Measurements from ENCODE around the gene NEUROD2. TPM values are rescaled to one million over a fixed set of nuclear protein-coding genes. Genes with fewer than 3 reads are reported as not detected.

NEUROD2 gene
- total RNA-seq, 1 donor from 2014 or later: not detected

DNA sequence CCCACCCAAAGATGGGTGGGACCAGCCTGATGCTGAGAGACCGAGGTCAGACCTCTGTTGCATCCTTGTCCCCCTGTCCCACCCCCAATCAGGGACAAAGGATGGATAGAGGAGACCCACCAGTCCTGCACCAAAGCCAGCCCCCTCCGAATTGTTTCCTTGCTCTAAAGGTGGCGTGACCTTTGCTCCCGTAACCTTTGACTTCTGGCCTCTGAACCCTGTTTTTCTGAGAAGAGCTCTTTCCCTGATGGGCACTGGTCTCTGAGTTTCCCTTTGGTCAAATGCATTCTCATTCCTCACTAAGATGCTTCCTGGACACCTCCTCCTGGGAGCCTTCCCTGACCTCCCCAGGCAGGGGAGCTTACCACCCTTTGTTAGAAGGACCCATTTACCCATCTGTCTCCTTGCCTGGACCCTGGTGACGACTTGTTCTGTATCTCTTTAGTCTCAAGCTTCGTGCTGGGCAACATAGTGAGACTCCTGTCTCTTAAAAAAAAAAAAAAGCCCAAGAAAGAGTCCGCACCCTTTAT, 5.3 kb upstream of the NEUROD2 start:
- no peak for DNase-seq
- TF ChIP-seq, protein P1, sequence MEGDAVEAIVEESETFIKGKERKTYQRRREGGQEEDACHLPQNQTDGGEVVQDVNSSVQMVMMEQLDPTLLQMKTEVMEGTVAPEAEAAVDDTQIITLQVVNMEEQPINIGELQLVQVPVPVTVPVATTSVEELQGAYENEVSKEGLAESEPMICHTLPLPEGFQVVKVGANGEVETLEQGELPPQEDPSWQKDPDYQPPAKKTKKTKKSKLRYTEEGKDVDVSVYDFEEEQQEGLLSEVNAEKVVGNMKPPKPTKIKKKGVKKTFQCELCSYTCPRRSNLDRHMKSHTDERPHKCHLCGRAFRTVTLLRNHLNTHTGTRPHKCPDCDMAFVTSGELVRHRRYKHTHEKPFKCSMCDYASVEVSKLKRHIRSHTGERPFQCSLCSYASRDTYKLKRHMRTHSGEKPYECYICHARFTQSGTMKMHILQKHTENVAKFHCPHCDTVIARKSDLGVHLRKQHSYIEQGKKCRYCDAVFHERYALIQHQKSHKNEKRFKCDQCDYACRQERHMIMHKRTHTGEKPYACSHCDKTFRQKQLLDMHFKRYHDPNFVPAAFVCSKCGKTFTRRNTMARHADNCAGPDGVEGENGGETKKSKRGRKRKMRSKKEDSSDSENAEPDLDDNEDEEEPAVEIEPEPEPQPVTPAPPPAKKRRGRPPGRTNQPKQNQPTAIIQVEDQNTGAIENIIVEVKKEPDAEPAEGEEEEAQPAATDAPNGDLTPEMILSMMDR (IDR thresholded peaks at IDR 0.05): no peak
- POLR2A ChIA-PET: interaction anchor here (0.6 kb wide), 1 partner anchor 201 kb away, joined by 3 read pairs; no protein-coding TSS in a partner anchor
- Mint-ChIP-seq H3K4me1 (peaks cover 10% of the 10 kb centered on the region), H3K4me3 (no peak overlapping the region), H3K27ac (no peak overlapping the region), H3K36me3 (ENCODE audit: low read depth) (no peaks in the 10 kb centered on the region), H3K27me3 (peaks cover 27% of the 10 kb centered on the region), H3K9me3 (no peaks in the 10 kb centered on the region)
- CTCF ChIA-PET: interaction anchor here (1.3 kb wide), 1 partner anchor 9 kb away, joined by 5 read pairs; no protein-coding TSS in a partner anchor
- ATAC-seq (ENCODE audit: low read depth): no peak
- intact Hi-C loops (cut with micrococcal nuclease): no loop called here

- ChIA-PET POLR2A (interaction anchor here (0.6 kb wide), 1 partner anchor 201 kb away, joined by 3 read pairs; no protein-coding TSS in a partner anchor), CTCF (interaction anchor here (1.3 kb wide), 1 partner anchor 9 kb away, joined by 5 read pairs; no protein-coding TSS in a partner anchor)
- Mint-ChIP-seq H3K9me3 (no peaks in the 10 kb centered on the region), H3K27me3 (peaks cover 28% of the 10 kb centered on the region), H3K4me3 (no peak overlapping the region), H3K27ac (no peak overlapping the region), H3K4me1 (peaks cover 11% of the 10 kb centered on the region), H3K36me3 (ENCODE audit: low read depth) (no peaks in the 10 kb centered on the region)
- TF ChIP-seq, protein P1 (IDR thresholded peaks at IDR 0.05): no peak
- no peak for DNase-seq
- intact Hi-C loops (cut with micrococcal nuclease): no loop called here
- ATAC-seq (ENCODE audit: low read depth): no peak
Observed at GRCh38 chr17:39612291-39612894, 4.7 kb upstream of the NEUROD2 start.

- CTCF ChIA-PET: no interaction called here
- Mint-ChIP-seq H3K4me3 (no peak overlapping the region), H3K4me1 (peaks cover 17% of the 10 kb centered on the region), H3K9me3 (no peaks in the 10 kb centered on the region), H3K27me3 (peaks cover 33% of the 10 kb centered on the region), H3K36me3 (ENCODE audit: low read depth) (no peaks in the 10 kb centered on the region), H3K27ac (no peak overlapping the region)
- ATAC-seq (ENCODE audit: low read depth): no peak
- POLR2A ChIA-PET: no interaction called here
- intact Hi-C loops (cut with micrococcal nuclease): no loop called here
- TF ChIP-seq, protein P1 (IDR thresholded peaks at IDR 0.05): no peak
- no peak for DNase-seq
Observed at GRCh38 chr17:39611401-39612112, 3.8 kb upstream of the NEUROD2 start.

- no peak overlapping the region for H3K4me3 Mint-ChIP-seq
- H3K9me3 Mint-ChIP-seq: no peaks in the 10 kb centered on the region
- H3K27ac Mint-ChIP-seq: no peak overlapping the region
- H3K27me3 Mint-ChIP-seq: peaks cover 41% of the 10 kb centered on the region
- CTCF ChIA-PET: no interaction called here
- H3K36me3 Mint-ChIP-seq (ENCODE audit: low read depth): no peaks in the 10 kb centered on the region
- no peak for DNase-seq
- ATAC-seq (ENCODE audit: low read depth): no peak
- POLR2A ChIA-PET: no interaction called here
- H3K4me1 Mint-ChIP-seq: peaks cover 19% of the 10 kb centered on the region
- intact Hi-C loops (cut with micrococcal nuclease): no loop called here
- TF ChIP-seq, protein P1 (IDR thresholded peaks at IDR 0.05): no peak
Observed at GRCh38 chr17:39609416-39610025, 1.8 kb upstream of the NEUROD2 start.
